GM12874 (cell line): ENCODE data around the gene NTM.
A peak's percentile ranks its signal among the peaks of the same experiment; 100 is the strongest.

ENCODE experiments used
- TF ChIP-seq, protein P1 (sequence below): IDR thresholded peaks from 2 replicates; pipeline ENCODE4 v1.5.1; 2011; ENCODE audit warnings: low read depth, mild to moderate bottlenecking, control low read depth, low read length, moderate library complexity; ENCODE audit not compliant: insufficient read depth

NTM gene

DNA sequence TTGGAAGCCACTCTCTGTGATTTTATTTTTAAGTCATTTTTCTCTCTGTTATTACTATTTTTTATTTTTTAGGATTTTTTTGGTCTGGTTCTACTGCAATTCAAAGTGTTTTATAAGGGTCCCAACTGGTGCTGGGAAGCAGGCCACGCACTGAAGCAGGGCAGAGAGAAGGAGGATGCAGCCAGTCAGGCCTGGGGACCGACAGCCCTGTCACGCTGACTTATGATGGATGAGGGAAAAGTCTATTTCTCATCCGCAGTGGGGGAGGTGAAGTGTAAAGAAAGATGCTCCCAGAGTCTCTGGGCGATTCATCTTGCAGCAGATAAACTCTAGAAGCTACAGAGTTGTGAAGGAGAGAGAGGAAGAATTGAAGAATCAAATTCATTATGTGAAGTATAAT, 191.6 kb downstream of the NTM start:
- TF ChIP-seq, protein P1, sequence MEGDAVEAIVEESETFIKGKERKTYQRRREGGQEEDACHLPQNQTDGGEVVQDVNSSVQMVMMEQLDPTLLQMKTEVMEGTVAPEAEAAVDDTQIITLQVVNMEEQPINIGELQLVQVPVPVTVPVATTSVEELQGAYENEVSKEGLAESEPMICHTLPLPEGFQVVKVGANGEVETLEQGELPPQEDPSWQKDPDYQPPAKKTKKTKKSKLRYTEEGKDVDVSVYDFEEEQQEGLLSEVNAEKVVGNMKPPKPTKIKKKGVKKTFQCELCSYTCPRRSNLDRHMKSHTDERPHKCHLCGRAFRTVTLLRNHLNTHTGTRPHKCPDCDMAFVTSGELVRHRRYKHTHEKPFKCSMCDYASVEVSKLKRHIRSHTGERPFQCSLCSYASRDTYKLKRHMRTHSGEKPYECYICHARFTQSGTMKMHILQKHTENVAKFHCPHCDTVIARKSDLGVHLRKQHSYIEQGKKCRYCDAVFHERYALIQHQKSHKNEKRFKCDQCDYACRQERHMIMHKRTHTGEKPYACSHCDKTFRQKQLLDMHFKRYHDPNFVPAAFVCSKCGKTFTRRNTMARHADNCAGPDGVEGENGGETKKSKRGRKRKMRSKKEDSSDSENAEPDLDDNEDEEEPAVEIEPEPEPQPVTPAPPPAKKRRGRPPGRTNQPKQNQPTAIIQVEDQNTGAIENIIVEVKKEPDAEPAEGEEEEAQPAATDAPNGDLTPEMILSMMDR = no peak

- TF ChIP-seq, protein P1 = no peak
Measured at GRCh38 chr11:131568318-131568717, 197.9 kb downstream of the NTM start.

DNA sequence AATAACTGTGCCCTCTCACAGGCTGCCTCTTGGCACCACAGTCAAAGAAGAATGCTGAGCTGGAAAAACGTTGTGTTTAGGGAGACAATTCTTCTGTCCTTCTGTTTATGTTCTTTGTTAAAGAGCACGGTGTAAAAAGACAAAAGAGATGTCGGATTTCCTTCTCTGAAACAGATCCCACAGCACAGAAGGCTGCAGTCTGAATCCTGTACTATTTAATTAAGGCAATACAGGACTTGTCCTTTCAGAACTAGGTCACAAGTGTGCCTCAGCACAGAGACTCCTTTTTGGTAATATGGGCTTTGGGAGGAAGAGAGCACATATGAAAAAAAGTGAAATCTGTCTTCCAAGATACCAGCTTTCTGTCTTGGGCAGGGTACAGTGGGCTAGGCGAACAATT, 201.2 kb downstream of the NTM start:
- TF ChIP-seq, protein P1 = no peak

DNA sequence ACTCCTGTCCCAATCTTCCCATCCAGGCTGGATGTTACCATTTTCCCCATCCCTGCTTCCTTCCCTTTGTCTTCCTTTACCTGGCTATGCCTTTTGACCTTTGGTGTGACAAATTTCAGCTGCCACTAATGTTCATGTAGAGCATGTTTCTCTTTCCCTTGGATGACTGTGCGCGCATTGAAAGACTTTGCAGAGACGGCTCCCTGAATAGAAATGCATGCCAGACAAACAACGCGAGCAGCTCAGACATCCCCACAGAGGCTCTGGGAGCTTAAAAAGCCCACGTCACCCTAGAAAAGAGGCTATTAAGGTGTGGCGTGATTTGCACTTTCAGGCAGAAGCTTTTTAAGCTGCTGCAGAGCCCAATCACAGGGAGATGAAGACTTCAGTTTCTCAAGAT, 202.0 kb downstream of the NTM start:
- TF ChIP-seq, protein P1 = no peak

DNA sequence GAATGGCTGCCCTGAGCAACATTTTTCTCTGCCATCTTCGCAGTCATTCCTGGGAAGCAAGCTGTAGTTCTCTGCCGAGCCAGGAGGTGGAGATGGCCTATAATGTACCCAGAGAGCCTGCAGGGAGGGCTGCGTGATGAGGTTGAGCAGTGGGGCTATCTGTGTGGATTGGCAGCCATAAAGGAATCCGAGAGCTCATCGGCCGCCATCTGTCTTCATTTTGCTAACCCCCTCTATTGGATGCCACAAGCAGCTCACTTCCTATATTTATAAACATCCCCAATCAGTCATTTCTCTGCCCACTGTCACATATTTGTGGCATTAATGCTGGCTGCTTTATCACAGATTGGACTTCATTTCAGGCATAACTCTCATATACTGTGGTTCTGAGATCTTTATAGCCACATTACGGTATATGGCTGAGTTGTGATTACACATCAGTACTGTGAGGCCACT, 209.5 kb downstream of the NTM start:
- TF ChIP-seq, protein P1 = peak; percentile 53

- TF ChIP-seq, protein P1 = no peak
Measured at GRCh38 chr11:131580476-131580875, 210.1 kb downstream of the NTM start.

GRCh38 chr11:131581046-131581445, 210.6 kb downstream of the NTM start:
- TF ChIP-seq, protein P1 = no peak
